HCT116 (cell line): ENCODE measurements around the gene CD164. TPM values are rescaled to one million over a fixed set of nuclear protein-coding genes. Genes with fewer than 3 reads are reported as not detected.

Experiments used
- ATAC-seq: fragments of 200-7000 bp; cut with Tn5 transposase; 2 replicates; pipeline ENCODE4 v1.9.1; 2020; ENCODE audit warnings: mild to moderate bottlenecking, moderate library complexity
- BruUV-seq: library from RNA; stranded (reverse); fragments of 400-500 nt; replicated peaks from 2 replicates; lab custom pipeline; 2021; lab: Mats Ljungman, UMichigan
- CTCF ChIA-PET: fragments of 300-600 bp; sonication (Branson Sonifier 250); formaldehyde crosslinking; loops from one replicate; lab custom pipeline; 2021; ENCODE audit warnings: antibody characterized with exemption; lab: Charles Lee
- POLR2A ChIA-PET: fragments of 300-600, 350-600 bp; sonication (Branson Sonifier 250); formaldehyde crosslinking; loops from one replicate; lab custom pipeline; 2021; ENCODE audit warnings: antibody characterized with exemption; lab: Charles Lee
- RAD21 ChIA-PET, 2 experiments: fragments of 300-600 bp; sonication (Branson Sonifier 250); formaldehyde crosslinking; loops; one replicate each; lab custom pipeline; 2023; ENCODE audit warnings: low total read pairs in 2 of 2; ENCODE audit not compliant: uncharacterized antibody in 2 of 2, unreplicated experiment in 2 of 2, low non-redundant PET in 1 of 2; lab: Charles Lee
- DNase-seq: peaks from one replicate; pipeline ENCODE4 v3.0.0-alpha.2; 2010; ENCODE audit warnings: low read depth, low spot score
- H2AFZ ChIP-seq: fragments of 200-600 bp; shearing (Covaris generic), sonication (generic); 2 replicates; pipeline ENCODE4 v1.6.1; 2017; ENCODE audit warnings: low read depth, mixed run types, mixed read lengths, antibody characterized with exemption, low read length; ENCODE audit not compliant: poor library complexity, severe bottlenecking
- H3K27ac ChIP-seq: 2 replicates; pipeline ENCODE4 v1.5.1; 2012; ENCODE audit warnings: low read depth, low read length
- H3K27me3 ChIP-seq: fragments of 200-600 bp; sonication (generic); 2 replicates; pipeline ENCODE4 v1.6.1; 2016; ENCODE audit warnings: mixed run types, low read length, mixed read lengths; ENCODE audit not compliant: insufficient read depth
- H3K36me3 ChIP-seq, 2 experiments: fragments of 200-500 bp in 1 of 2; fragments of 200-600 bp in 1 of 2; sonication (Bioruptor generic) in 1 of 2; sonication (generic) in 1 of 2; 2 replicates each; pipeline versions ENCODE4 v1.5.1 to v1.6.1; 2014 to 2016; ENCODE audit warnings: low read length in 2 of 2, inconsistent platforms in 1 of 2, mixed read lengths in 1 of 2, mixed run types in 1 of 2; ENCODE audit not compliant: insufficient read depth in 2 of 2, control insufficient read depth in 1 of 2
- H3K4me1 ChIP-seq, 2 experiments: fragments of 200-600 bp in 1 of 2; sonication (generic) in 1 of 2; 2 replicates each; pipeline versions ENCODE4 v1.5.1 to v1.6.1; 2012 to 2017; ENCODE audit warnings: low read length in 2 of 2, inconsistent platforms in 1 of 2, mild to moderate bottlenecking in 1 of 2, mixed read lengths in 1 of 2, mixed run types in 1 of 2, moderate library complexity in 1 of 2; ENCODE audit not compliant: insufficient read depth in 2 of 2, control insufficient read depth in 1 of 2
- H3K4me2 ChIP-seq: fragments of 200-600 bp; sonication (generic); 2 replicates; pipeline ENCODE4 v1.6.1; 2017; ENCODE audit warnings: mixed run types, low read length, mixed read lengths
- H3K4me3 ChIP-seq, 2 experiments: fragments of 200-600 bp in 1 of 2; sonication (generic) in 1 of 2; replicated peaks in 1 of 2; 2 replicates each; pipeline ENCODE4 v1.5.1; 2011 to 2016; ENCODE audit warnings: low read length in 2 of 2, control low read depth in 1 of 2, low read depth in 1 of 2, mild to moderate bottlenecking in 1 of 2, mixed read lengths in 1 of 2, mixed run types in 1 of 2
- H3K79me2 ChIP-seq: fragments of 200-600 bp; sonication (generic); 2 replicates; pipeline ENCODE4 v1.6.1; 2017; ENCODE audit warnings: mild to moderate bottlenecking, mixed run types, low read length, moderate library complexity, mixed read lengths; ENCODE audit not compliant: insufficient read depth
- H3K9ac ChIP-seq: fragments of 200-600 bp; sonication (generic); 2 replicates; pipeline ENCODE4 v1.6.1; 2016; ENCODE audit warnings: low read length, mixed read lengths
- H3K9me2 ChIP-seq: fragments of 200-600 bp; sonication (generic), shearing (Covaris generic); 2 replicates; pipeline ENCODE4 v1.6.1; 2017; ENCODE audit warnings: mixed run types, mild to moderate bottlenecking, moderate library complexity; ENCODE audit not compliant: insufficient read depth
- H3K9me3 ChIP-seq, 2 experiments: fragments of 200-500 bp in 1 of 2; fragments of 200-600 bp in 1 of 2; sonication (Bioruptor generic) in 1 of 2; sonication (generic) in 1 of 2; 2 replicates each; pipeline ENCODE4 v1.6.1; 2014 to 2017; ENCODE audit warnings: low read length in 2 of 2, mixed read lengths in 2 of 2, inconsistent platforms in 1 of 2, low read depth in 1 of 2, mild to moderate bottlenecking in 1 of 2, mixed run types in 1 of 2, moderate library complexity in 1 of 2; ENCODE audit not compliant: control insufficient read depth in 1 of 2, insufficient read depth in 1 of 2
- H4K20me1 ChIP-seq: fragments of 200-600 bp; sonication (generic), shearing (Covaris generic); 2 replicates; pipeline ENCODE4 v1.6.1; 2017; ENCODE audit warnings: mixed run types, mild to moderate bottlenecking, moderate library complexity; ENCODE audit not compliant: insufficient read depth
- CBX3 ChIP-seq: IDR thresholded peaks from 2 replicates; pipeline ENCODE4 v1.6.1; 2012; ENCODE audit warnings: low read depth
- EGR1 ChIP-seq: IDR thresholded peaks from 2 replicates; pipeline ENCODE4 v1.6.1; 2012; ENCODE audit warnings: low read depth
- ELF1 ChIP-seq: IDR thresholded peaks from 2 replicates; pipeline ENCODE4 v1.6.1; 2012; ENCODE audit warnings: low read depth, borderline replicate concordance
- EZH2 ChIP-seq: fragments of 200-600 bp; sonication (generic); IDR thresholded peaks from 2 replicates; pipeline ENCODE4 v1.6.1; 2017; ENCODE audit warnings: antibody characterized with exemption, mixed run types
- EZH2phosphoT487 ChIP-seq: fragments of 200-600 bp; IDR thresholded peaks from 2 replicates; pipeline ENCODE4 v1.6.1; 2018; ENCODE audit warnings: antibody characterized with exemption, borderline replicate concordance
- FOSL1 ChIP-seq: IDR thresholded peaks from 2 replicates; pipeline ENCODE4 v1.6.1; 2012; ENCODE audit warnings: low read depth
- JUND ChIP-seq: IDR thresholded peaks from 2 replicates; pipeline ENCODE4 v1.6.1; 2012
- MAX ChIP-seq: IDR thresholded peaks from 2 replicates; pipeline ENCODE4 v1.6.1; 2012
- POLR2AphosphoS5 ChIP-seq: IDR thresholded peaks from 2 replicates; pipeline ENCODE4 v1.6.1; 2011; ENCODE audit warnings: mild to moderate bottlenecking, low read depth, low read length, moderate library complexity
- RAD21 ChIP-seq: IDR thresholded peaks from 2 replicates; pipeline ENCODE4 v1.6.1; 2012; ENCODE audit warnings: low read depth, mild to moderate bottlenecking
- SIN3A ChIP-seq: IDR thresholded peaks from 2 replicates; pipeline ENCODE4 v1.6.1; 2012; ENCODE audit warnings: low read depth
- TCF7L2 ChIP-seq: IDR thresholded peaks from 2 replicates; pipeline ENCODE4 v1.7.0; 2011; ENCODE audit warnings: borderline replicate concordance, inconsistent platforms; ENCODE audit not compliant: insufficient read depth, insufficient read length; ENCODE audit errors: extremely low read depth
- YY1 ChIP-seq: IDR thresholded peaks from 2 replicates; pipeline ENCODE4 v1.6.1; 2011; ENCODE audit warnings: low read length, low read depth, moderate library complexity, mild to moderate bottlenecking; ENCODE audit not compliant: insufficient replicate concordance; ENCODE audit errors: extremely low read depth
- ZBTB33 ChIP-seq: IDR thresholded peaks from 2 replicates; pipeline ENCODE4 v1.6.1; 2011; ENCODE audit warnings: mild to moderate bottlenecking, low read length, moderate library complexity; ENCODE audit not compliant: insufficient replicate concordance; ENCODE audit errors: extremely low read depth
- ZFX ChIP-seq: fragments of 450-650 bp; IDR thresholded peaks from 2 replicates; pipeline ENCODE4 v1.6.1; 2017
- ZNF274 ChIP-seq: fragments of 200-500 bp; sonication (Bioruptor generic); IDR thresholded peaks from 2 replicates; pipeline ENCODE4 v1.6.1; 2014; ENCODE audit warnings: mild to moderate bottlenecking, low read depth, low read length, inconsistent platforms
- intact Hi-C: fragments of 100-400 bp; cut with micrococcal nuclease; formaldehyde crosslinking; loops from 2 replicates; pipeline ENCODE4 v1.10.0; 2022
- total RNA-seq: library from RNA; stranded (reverse); gene quantifications from one replicate; pipeline ENCODE4 v1.2.1, GENCODE V29; 2021; ENCODE audit not compliant: unreplicated experiment
- TF ChIP-seq, protein P1 (sequence below): IDR thresholded peaks from 2 replicates; pipeline ENCODE4 v1.6.1; 2012
- TF ChIP-seq, protein P2 (sequence below), 3 experiments: fragments of 200-600 bp in 1 of 3; sonication (generic) in 1 of 3; IDR thresholded peaks in 2 of 3; conservative IDR thresholded peaks in 1 of 3; 2 replicates each; pipeline ENCODE4 v1.5.1; 2012 to 2017; ENCODE audit warnings: low read depth in 2 of 3, low read length in 2 of 3, antibody characterized with exemption in 1 of 3, borderline replicate concordance in 1 of 3, control low read depth in 1 of 3, mild to moderate bottlenecking in 1 of 3, mixed read lengths in 1 of 3, mixed run types in 1 of 3, moderate library complexity in 1 of 3; ENCODE audit not compliant: insufficient read depth in 1 of 3
- TF ChIP-seq, protein P3 (sequence below): IDR thresholded peaks from 2 replicates; pipeline ENCODE4 v1.6.1; 2012; ENCODE audit warnings: low read depth

The CD164 gene
- total RNA-seq, 1 experiment from 2014 or later: 171 TPM

DNA sequence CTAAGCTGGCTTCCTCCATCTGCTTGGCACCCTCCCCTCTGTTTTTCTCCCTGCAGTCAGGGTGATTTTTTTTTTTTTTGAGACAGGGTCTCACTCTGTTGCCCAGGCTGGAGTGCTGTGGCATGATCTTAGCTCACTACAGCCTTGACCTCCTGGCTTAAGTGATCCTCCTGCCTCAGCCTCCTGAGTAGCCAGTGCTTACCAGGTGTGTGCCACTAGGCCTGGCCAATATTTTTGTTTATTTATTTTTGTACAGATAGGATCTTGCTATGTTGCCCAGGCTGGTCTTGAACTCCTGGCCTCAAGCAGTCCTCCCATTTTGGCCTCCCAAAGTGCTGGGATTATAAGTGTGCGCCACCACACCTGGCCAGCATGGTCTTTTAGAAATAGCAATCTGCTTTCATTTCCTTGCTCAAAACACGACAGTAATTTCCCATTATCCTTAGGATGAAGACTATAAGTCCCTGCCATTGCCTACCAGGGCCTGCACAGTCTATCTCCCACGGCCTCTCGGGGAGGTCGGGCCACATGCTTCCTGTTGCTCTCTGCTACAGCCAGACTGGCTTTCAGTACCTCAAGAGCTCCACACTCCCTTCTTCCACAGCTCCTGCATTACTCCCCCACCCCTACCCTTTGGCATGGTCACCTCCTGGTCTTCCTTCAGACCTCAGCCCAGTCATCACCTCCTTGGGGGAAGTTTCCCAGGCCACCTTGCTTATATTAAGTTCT lies 11.1 kb upstream of the CD164 start:
- Histone ChIP-seq H2AFZ (no peak overlapping the region), H3K9ac (no peak overlapping the region), H3K4me1 (peaks cover 0 to 18% of the 10 kb centered on the region in 2 experiments; a peak in 3 of 4 replicates), H3K4me2 (peak overlapping the region; percentile 36), H3K9me3 (no peaks in the 10 kb centered on the region), H3K36me3 (no peaks in the 10 kb centered on the region), H3K79me2 (no peaks in the 10 kb centered on the region), H3K9me2 (no peaks in the 10 kb centered on the region), H3K4me3 (no peak overlapping the region), H3K27me3 (no peaks in the 10 kb centered on the region), H4K20me1 (no peaks in the 10 kb centered on the region), H3K27ac (no peak overlapping the region)
- ATAC-seq (peak; percentile 31), DNase-seq (no peak)
- RAD21 ChIA-PET: no interaction called here
- intact Hi-C loops: loop anchor here (10.0 kb wide), 1 partner anchor 499 kb away; no protein-coding TSS in a partner anchor
- TF ChIP-seq, protein P1, sequence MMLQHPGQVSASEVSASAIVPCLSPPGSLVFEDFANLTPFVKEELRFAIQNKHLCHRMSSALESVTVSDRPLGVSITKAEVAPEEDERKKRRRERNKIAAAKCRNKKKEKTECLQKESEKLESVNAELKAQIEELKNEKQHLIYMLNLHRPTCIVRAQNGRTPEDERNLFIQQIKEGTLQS: no peak
- no peak for TF ChIP-seq POLR2AphosphoS5
- TF ChIP-seq YY1: no peak
- no peak for TF ChIP-seq CBX3
- TF ChIP-seq FOSL1: no peak
- TF ChIP-seq MAX: no peak
- no peak for TF ChIP-seq EZH2
- no peak for TF ChIP-seq ZFX
- TF ChIP-seq, protein P2, sequence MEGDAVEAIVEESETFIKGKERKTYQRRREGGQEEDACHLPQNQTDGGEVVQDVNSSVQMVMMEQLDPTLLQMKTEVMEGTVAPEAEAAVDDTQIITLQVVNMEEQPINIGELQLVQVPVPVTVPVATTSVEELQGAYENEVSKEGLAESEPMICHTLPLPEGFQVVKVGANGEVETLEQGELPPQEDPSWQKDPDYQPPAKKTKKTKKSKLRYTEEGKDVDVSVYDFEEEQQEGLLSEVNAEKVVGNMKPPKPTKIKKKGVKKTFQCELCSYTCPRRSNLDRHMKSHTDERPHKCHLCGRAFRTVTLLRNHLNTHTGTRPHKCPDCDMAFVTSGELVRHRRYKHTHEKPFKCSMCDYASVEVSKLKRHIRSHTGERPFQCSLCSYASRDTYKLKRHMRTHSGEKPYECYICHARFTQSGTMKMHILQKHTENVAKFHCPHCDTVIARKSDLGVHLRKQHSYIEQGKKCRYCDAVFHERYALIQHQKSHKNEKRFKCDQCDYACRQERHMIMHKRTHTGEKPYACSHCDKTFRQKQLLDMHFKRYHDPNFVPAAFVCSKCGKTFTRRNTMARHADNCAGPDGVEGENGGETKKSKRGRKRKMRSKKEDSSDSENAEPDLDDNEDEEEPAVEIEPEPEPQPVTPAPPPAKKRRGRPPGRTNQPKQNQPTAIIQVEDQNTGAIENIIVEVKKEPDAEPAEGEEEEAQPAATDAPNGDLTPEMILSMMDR (IDR thresholded peaks at IDR 0.05 in 2 of 3, conservative IDR thresholded peaks at IDR 0.05 in 1 of 3; ENCODE audit: borderline replicate concordance in 1 of 3, insufficient read depth in 1 of 3, low read depth in 2 of 3, low read length in 2 of 3): no peak
- no peak for TF ChIP-seq ZNF274
- no peak for TF ChIP-seq EGR1
- TF ChIP-seq EZH2phosphoT487: no peak
- TF ChIP-seq JUND: no peak
- TF ChIP-seq, protein P3, sequence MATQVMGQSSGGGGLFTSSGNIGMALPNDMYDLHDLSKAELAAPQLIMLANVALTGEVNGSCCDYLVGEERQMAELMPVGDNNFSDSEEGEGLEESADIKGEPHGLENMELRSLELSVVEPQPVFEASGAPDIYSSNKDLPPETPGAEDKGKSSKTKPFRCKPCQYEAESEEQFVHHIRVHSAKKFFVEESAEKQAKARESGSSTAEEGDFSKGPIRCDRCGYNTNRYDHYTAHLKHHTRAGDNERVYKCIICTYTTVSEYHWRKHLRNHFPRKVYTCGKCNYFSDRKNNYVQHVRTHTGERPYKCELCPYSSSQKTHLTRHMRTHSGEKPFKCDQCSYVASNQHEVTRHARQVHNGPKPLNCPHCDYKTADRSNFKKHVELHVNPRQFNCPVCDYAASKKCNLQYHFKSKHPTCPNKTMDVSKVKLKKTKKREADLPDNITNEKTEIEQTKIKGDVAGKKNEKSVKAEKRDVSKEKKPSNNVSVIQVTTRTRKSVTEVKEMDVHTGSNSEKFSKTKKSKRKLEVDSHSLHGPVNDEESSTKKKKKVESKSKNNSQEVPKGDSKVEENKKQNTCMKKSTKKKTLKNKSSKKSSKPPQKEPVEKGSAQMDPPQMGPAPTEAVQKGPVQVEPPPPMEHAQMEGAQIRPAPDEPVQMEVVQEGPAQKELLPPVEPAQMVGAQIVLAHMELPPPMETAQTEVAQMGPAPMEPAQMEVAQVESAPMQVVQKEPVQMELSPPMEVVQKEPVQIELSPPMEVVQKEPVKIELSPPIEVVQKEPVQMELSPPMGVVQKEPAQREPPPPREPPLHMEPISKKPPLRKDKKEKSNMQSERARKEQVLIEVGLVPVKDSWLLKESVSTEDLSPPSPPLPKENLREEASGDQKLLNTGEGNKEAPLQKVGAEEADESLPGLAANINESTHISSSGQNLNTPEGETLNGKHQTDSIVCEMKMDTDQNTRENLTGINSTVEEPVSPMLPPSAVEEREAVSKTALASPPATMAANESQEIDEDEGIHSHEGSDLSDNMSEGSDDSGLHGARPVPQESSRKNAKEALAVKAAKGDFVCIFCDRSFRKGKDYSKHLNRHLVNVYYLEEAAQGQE: no peak
- TF ChIP-seq ZBTB33: no peak
- TF ChIP-seq TCF7L2: no peak
- TF ChIP-seq ELF1: no peak
- TF ChIP-seq RAD21: no peak
- TF ChIP-seq SIN3A: no peak
- CTCF ChIA-PET: interaction anchor here (0.6 to 1.6 kb wide), 2 partner anchors 9 to 554 kb away, joined by 3 to 11 read pairs; no protein-coding TSS in a partner anchor
- BruUV-seq: no TSS peak
- POLR2A ChIA-PET: interaction anchor here (2.9 kb wide), 1 partner anchor 10 kb away, joined by 14 read pairs; no protein-coding TSS in a partner anchor
